Natural killer cell treated with Interleukin-12 subunit alpha and Interleukin-12 subunit beta and Interleukin-15 and Interleukin-18, amount 100 ng/mL, for 72 hours (primary cell): ENCODE measurements around the gene DPP10. TPM values are rescaled to one million over a fixed set of nuclear protein-coding genes. Genes with fewer than 3 reads are reported as not detected.
"Not testable (repeated sequence)": the region's sequence is repeated elsewhere in the genome, so short reads cannot be mapped to it uniquely, and the experiment has no call there.

Experiments
- ATAC-seq, 2 donors: fragments of 150-1000 bp; cut with Tn5 transposase in 1 of 2; sonication (Bioruptor Pico), chemical (Tn5 transposase) in 1 of 2; 2 replicates each; pipeline ENCODE4 v1.10.0; 2021
- DNase-seq: peaks from one replicate; pipeline ENCODE4 v3.0.0; 2022; ENCODE audit warnings: low spot score
- H3K27ac Mint-ChIP-seq, 2 donors: 1 replicate in 1 of 2; 2 replicates in 1 of 2; pipeline ENCODE4 v1.8.0; 2022; ENCODE audit warnings: mixed read lengths in 2 of 2, mild to moderate bottlenecking in 1 of 2, moderate library complexity in 1 of 2
- H3K27me3 Mint-ChIP-seq, 2 donors: 1 replicate in 1 of 2; 2 replicates in 1 of 2; pipeline ENCODE4 v1.8.0; 2022; ENCODE audit warnings: mixed read lengths in 2 of 2
- H3K36me3 Mint-ChIP-seq: one replicate; pipeline ENCODE4 v1.8.0; 2022; ENCODE audit warnings: mixed read lengths
- H3K4me1 Mint-ChIP-seq, 2 donors: 1 replicate in 1 of 2; 2 replicates in 1 of 2; pipeline ENCODE4 v1.8.0; 2022; ENCODE audit warnings: low read depth in 2 of 2, mixed read lengths in 2 of 2, mild to moderate bottlenecking in 1 of 2
- H3K4me3 Mint-ChIP-seq: one replicate; pipeline ENCODE4 v1.8.0; 2022; ENCODE audit warnings: mixed read lengths
- H3K9me3 Mint-ChIP-seq: 2 replicates; pipeline ENCODE4 v1.8.0; 2022; ENCODE audit warnings: mixed read lengths
- total RNA-seq, 2 donors: library from RNA; stranded (reverse); gene quantifications; one replicate each; pipeline ENCODE4 v1.2.3, GENCODE V29; 2022

DPP10 gene
- total RNA-seq, 2 donors from 2014 or later, result not detected

GRCh38 chr2:114968748-114969400, 526.4 kb downstream of the DPP10 start:
- peaks cover 18% of the 10 kb centered on the region for H3K9me3 Mint-ChIP-seq
- ATAC-seq (no peak), DNase-seq (no peak)
- no peaks in the 10 kb centered on the region for H3K4me1 Mint-ChIP-seq
- H3K4me3 Mint-ChIP-seq, result no peak overlapping the region
- H3K27me3 Mint-ChIP-seq, result no peaks in the 10 kb centered on the region
- no peak overlapping the region for H3K27ac Mint-ChIP-seq
- H3K36me3 Mint-ChIP-seq, result peaks cover 5% of the 10 kb centered on the region

GRCh38 chr2:115004321-115004720, 561.9 kb downstream of the DPP10 start:
- H3K27ac Mint-ChIP-seq, H3K36me3 Mint-ChIP-seq, DNase-seq, H3K4me1 Mint-ChIP-seq, H3K27me3 Mint-ChIP-seq, ATAC-seq, H3K4me3 Mint-ChIP-seq: not testable (repeated sequence)
- H3K9me3 Mint-ChIP-seq, result peaks cover 10% of the 10 kb centered on the region

GRCh38 chr2:115011721-115012120, 569.3 kb downstream of the DPP10 start:
- H3K27me3 Mint-ChIP-seq, result no peaks in the 10 kb centered on the region
- no peak overlapping the region for H3K4me3 Mint-ChIP-seq
- DNase-seq, result no peak
- ATAC-seq, result no peak
- no peaks in the 10 kb centered on the region for H3K4me1 Mint-ChIP-seq
- H3K9me3 Mint-ChIP-seq, result peaks cover 16% of the 10 kb centered on the region
- no peak overlapping the region for H3K27ac Mint-ChIP-seq
- peaks cover 14% of the 10 kb centered on the region for H3K36me3 Mint-ChIP-seq

GRCh38 chr2:115022013-115022412, 579.6 kb downstream of the DPP10 start:
- not testable (repeated sequence) for H3K4me1 Mint-ChIP-seq, DNase-seq, H3K27ac Mint-ChIP-seq, H3K36me3 Mint-ChIP-seq, H3K4me3 Mint-ChIP-seq, H3K27me3 Mint-ChIP-seq, ATAC-seq
- H3K9me3 Mint-ChIP-seq, result peaks cover 29% of the 10 kb centered on the region

- no peaks in the 10 kb centered on the region for H3K4me1 Mint-ChIP-seq
Measured at GRCh38 chr2:115034801-115035200, 592.4 kb downstream of the DPP10 start.

GRCh38 chr2:115036818-115037217, 594.4 kb downstream of the DPP10 start:
- Mint-ChIP-seq H3K9me3 (peaks cover 21% of the 10 kb centered on the region), H3K4me3 (no peak overlapping the region), H3K4me1 (no peaks in the 10 kb centered on the region), H3K27ac (no peak overlapping the region), H3K36me3 (peaks cover 9% of the 10 kb centered on the region), H3K27me3 (no peaks in the 10 kb centered on the region)
- no peak for ATAC-seq
- no peak for DNase-seq

More at GRCh38 chr2:115034801-115035200, 592.4 kb downstream of the DPP10 start:
- ATAC-seq (no peak), DNase-seq (no peak)
- H3K27ac Mint-ChIP-seq, result no peak overlapping the region
- no peaks in the 10 kb centered on the region for H3K27me3 Mint-ChIP-seq
- peaks cover 9% of the 10 kb centered on the region for H3K36me3 Mint-ChIP-seq
- H3K9me3 Mint-ChIP-seq, result peaks cover 23% of the 10 kb centered on the region
- H3K4me3 Mint-ChIP-seq, result no peak overlapping the region

- H3K27ac Mint-ChIP-seq, result no peak overlapping the region
- DNase-seq (no peak), ATAC-seq (no peak)
- no peaks in the 10 kb centered on the region for H3K27me3 Mint-ChIP-seq
- no peaks in the 10 kb centered on the region for H3K36me3 Mint-ChIP-seq
- H3K4me1 Mint-ChIP-seq, result no peaks in the 10 kb centered on the region
- no peak overlapping the region for H3K4me3 Mint-ChIP-seq
- H3K9me3 Mint-ChIP-seq, result peaks cover 11% of the 10 kb centered on the region
Measured at GRCh38 chr2:115057473-115057872, 615.0 kb downstream of the DPP10 start.

- ATAC-seq (no peak), DNase-seq (no peak)
- Mint-ChIP-seq H3K4me1 (no peaks in the 10 kb centered on the region), H3K27ac (no peak overlapping the region), H3K27me3 (no peaks in the 10 kb centered on the region), H3K36me3 (peaks cover 12% of the 10 kb centered on the region), H3K9me3 (peaks cover 22% of the 10 kb centered on the region), H3K4me3 (no peak overlapping the region)
Measured at GRCh38 chr2:115070002-115070401, 627.6 kb downstream of the DPP10 start.

- Mint-ChIP-seq H3K27ac (no peak overlapping the region), H3K27me3 (no peaks in the 10 kb centered on the region), H3K4me3 (no peak overlapping the region), H3K36me3 (peaks cover 12% of the 10 kb centered on the region), H3K9me3 (peaks cover 24% of the 10 kb centered on the region), H3K4me1 (no peaks in the 10 kb centered on the region)
- ATAC-seq, result no peak
- no peak for DNase-seq
Measured at GRCh38 chr2:115071534-115071933, 629.1 kb downstream of the DPP10 start.

GRCh38 chr2:115075800-115076199, 633.4 kb downstream of the DPP10 start:
- ATAC-seq, result no peak

GRCh38 chr2:115077626-115078025, 635.2 kb downstream of the DPP10 start:
- H3K36me3 Mint-ChIP-seq, result peaks cover 7% of the 10 kb centered on the region
- DNase-seq (no peak), ATAC-seq (no peak)
- no peaks in the 10 kb centered on the region for H3K4me1 Mint-ChIP-seq
- H3K9me3 Mint-ChIP-seq, result peaks cover 18% of the 10 kb centered on the region
- no peak overlapping the region for H3K27ac Mint-ChIP-seq
- H3K4me3 Mint-ChIP-seq, result no peak overlapping the region
- no peaks in the 10 kb centered on the region for H3K27me3 Mint-ChIP-seq

More at GRCh38 chr2:115075800-115076199, 633.4 kb downstream of the DPP10 start:
- no peaks in the 10 kb centered on the region for H3K27me3 Mint-ChIP-seq
- no peaks in the 10 kb centered on the region for H3K4me1 Mint-ChIP-seq
- peaks cover 7% of the 10 kb centered on the region for H3K36me3 Mint-ChIP-seq
- no peak overlapping the region for H3K4me3 Mint-ChIP-seq
- peaks cover 24% of the 10 kb centered on the region for H3K9me3 Mint-ChIP-seq
- H3K27ac Mint-ChIP-seq, result no peak overlapping the region
- DNase-seq, result no peak

GRCh38 chr2:115083225-115083624, 640.8 kb downstream of the DPP10 start:
- Mint-ChIP-seq H3K27me3 (no peaks in the 10 kb centered on the region), H3K4me3 (no peak overlapping the region), H3K4me1 (no peaks in the 10 kb centered on the region), H3K27ac (no peak overlapping the region), H3K36me3 (peaks cover 6% of the 10 kb centered on the region), H3K9me3 (peaks cover 16% of the 10 kb centered on the region)
- ATAC-seq (no peak), DNase-seq (no peak)

- peaks cover 16% of the 10 kb centered on the region for H3K9me3 Mint-ChIP-seq
- no peaks in the 10 kb centered on the region for H3K4me1 Mint-ChIP-seq
- no peak overlapping the region for H3K27ac Mint-ChIP-seq
- H3K4me3 Mint-ChIP-seq, result no peak overlapping the region
- ATAC-seq (no peak), DNase-seq (no peak)
- H3K36me3 Mint-ChIP-seq, result peaks cover 6% of the 10 kb centered on the region
- no peaks in the 10 kb centered on the region for H3K27me3 Mint-ChIP-seq
Measured at GRCh38 chr2:115083711-115084110, 641.3 kb downstream of the DPP10 start.

GRCh38 chr2:115084446-115084845, 642.0 kb downstream of the DPP10 start:
- ATAC-seq (no peak), DNase-seq (no peak)
- Mint-ChIP-seq H3K27me3 (no peaks in the 10 kb centered on the region), H3K4me1 (no peaks in the 10 kb centered on the region), H3K4me3 (no peak overlapping the region), H3K27ac (no peak overlapping the region), H3K9me3 (peaks cover 20% of the 10 kb centered on the region), H3K36me3 (peaks cover 12% of the 10 kb centered on the region)
